GM10248 (cell line): ENCODE results near the gene PCSK5.

Experiments
- CTCF ChIA-PET: fragments of 300-600 bp; sonication (Branson Sonifier 250); formaldehyde crosslinking; extraction: SDS; loops from one replicate; lab custom pipeline; 2021; ENCODE audit warnings: antibody characterized with exemption; lab: Yijun Ruan, JAX
- POLR2A ChIA-PET: fragments of 350-650 bp; sonication (Branson Sonifier 250); formaldehyde crosslinking; extraction: SDS; loops from one replicate; lab custom pipeline; 2020; ENCODE audit warnings: antibody characterized with exemption; lab: Yijun Ruan, JAX
- DNase-seq: peaks from one replicate; pipeline ENCODE4 v3.0.0; 2012; ENCODE audit errors: extremely low spot score
- TF ChIP-seq, protein P1 (sequence below): IDR thresholded peaks from 2 replicates; pipeline ENCODE4 v1.5.1; 2012; ENCODE audit warnings: mild to moderate bottlenecking, low read depth; ENCODE audit errors: extremely low read depth, missing control alignments, control extremely low read depth

The PCSK5 gene

DNA sequence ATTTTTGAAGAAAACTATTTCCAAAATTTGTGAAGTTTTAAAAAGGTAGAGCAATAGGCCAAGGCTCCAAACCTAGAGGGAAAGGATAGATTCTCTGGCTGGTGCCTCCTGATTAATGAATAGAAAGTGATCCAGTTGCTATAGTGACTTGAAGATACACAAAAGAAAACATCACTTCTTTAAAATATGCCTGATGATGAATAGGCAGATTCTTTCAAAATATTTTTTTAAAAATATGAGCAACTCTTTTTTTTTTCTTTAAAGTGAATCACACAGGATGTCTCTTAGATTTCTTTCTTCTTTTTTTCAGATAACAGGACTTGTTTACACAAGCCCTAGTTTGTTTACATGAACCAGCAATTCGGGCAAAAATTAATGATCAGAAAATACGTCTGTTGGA, 379.3 kb downstream of the PCSK5 start:
- DNase-seq, result no peak
- POLR2A ChIA-PET, result no interaction called here
- CTCF ChIA-PET, result interaction anchor here (1.3 kb wide), 1 partner anchor 11 kb away, joined by 3 read pairs; no protein-coding TSS in a partner anchor
- TF ChIP-seq, protein P1, sequence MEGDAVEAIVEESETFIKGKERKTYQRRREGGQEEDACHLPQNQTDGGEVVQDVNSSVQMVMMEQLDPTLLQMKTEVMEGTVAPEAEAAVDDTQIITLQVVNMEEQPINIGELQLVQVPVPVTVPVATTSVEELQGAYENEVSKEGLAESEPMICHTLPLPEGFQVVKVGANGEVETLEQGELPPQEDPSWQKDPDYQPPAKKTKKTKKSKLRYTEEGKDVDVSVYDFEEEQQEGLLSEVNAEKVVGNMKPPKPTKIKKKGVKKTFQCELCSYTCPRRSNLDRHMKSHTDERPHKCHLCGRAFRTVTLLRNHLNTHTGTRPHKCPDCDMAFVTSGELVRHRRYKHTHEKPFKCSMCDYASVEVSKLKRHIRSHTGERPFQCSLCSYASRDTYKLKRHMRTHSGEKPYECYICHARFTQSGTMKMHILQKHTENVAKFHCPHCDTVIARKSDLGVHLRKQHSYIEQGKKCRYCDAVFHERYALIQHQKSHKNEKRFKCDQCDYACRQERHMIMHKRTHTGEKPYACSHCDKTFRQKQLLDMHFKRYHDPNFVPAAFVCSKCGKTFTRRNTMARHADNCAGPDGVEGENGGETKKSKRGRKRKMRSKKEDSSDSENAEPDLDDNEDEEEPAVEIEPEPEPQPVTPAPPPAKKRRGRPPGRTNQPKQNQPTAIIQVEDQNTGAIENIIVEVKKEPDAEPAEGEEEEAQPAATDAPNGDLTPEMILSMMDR, result no peak

GRCh38 chr9:76271755-76272154, 381.3 kb downstream of the PCSK5 start:
- ChIA-PET POLR2A (no interaction called here), CTCF (interaction anchor here (0.7 kb wide), 1 partner anchor 31 kb away, joined by 5 read pairs; no protein-coding TSS in a partner anchor)
- TF ChIP-seq, protein P1, result no peak
- no peak for DNase-seq

GRCh38 chr9:76289042-76289441, 398.6 kb downstream of the PCSK5 start:
- no peak for DNase-seq
- TF ChIP-seq, protein P1, result no peak
- ChIA-PET CTCF (interaction anchor here (0.8 to 1.6 kb wide), 4 partner anchors 9 to 415 kb away, joined by 3 to 5 read pairs (median 4); no protein-coding TSS in a partner anchor), POLR2A (no interaction called here)

- TF ChIP-seq, protein P1, result no peak
- ChIA-PET POLR2A (no interaction called here), CTCF (interaction anchor here (0.8 to 5.3 kb wide), 5 partner anchors 8 to 415 kb away, joined by 3 to 43 read pairs (median 5); no protein-coding TSS in a partner anchor)
- no peak for DNase-seq
Measured at GRCh38 chr9:76289703-76290102, 399.2 kb downstream of the PCSK5 start.

- POLR2A ChIA-PET, result no interaction called here
- TF ChIP-seq, protein P1, result no peak
- DNase-seq, result no peak
- CTCF ChIA-PET, result interaction anchor here (0.7 to 5.3 kb wide), 3 partner anchors 10 to 1028 kb away, joined by 3 to 43 read pairs (median 6); no protein-coding TSS in a partner anchor
Measured at GRCh38 chr9:76290555-76290954, 400.1 kb downstream of the PCSK5 start.

DNA sequence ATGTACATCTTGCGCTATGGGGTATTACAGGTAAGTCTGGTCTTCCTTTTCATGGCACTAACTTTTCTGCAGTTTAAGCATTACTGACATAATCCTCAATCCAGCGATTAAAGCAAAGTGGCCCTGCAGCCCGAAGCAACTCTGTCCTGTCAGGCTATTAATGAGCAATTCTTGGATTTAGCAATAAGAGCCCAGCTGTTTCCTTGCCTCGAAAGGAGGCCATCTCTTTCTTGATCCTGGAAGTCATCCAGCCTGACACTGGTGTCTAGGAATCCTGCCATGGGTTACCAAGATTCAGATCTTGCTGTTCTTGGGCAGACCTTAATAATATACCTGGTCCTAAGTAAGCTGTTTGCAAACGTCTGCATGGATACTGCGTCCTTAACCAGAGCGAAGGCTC, 401.8 kb downstream of the PCSK5 start:
- ChIA-PET CTCF (interaction anchor here (5.3 kb wide), 1 partner anchor 10 kb away, joined by 43 read pairs; no protein-coding TSS in a partner anchor), POLR2A (no interaction called here)
- TF ChIP-seq, protein P1, result no peak

DNA sequence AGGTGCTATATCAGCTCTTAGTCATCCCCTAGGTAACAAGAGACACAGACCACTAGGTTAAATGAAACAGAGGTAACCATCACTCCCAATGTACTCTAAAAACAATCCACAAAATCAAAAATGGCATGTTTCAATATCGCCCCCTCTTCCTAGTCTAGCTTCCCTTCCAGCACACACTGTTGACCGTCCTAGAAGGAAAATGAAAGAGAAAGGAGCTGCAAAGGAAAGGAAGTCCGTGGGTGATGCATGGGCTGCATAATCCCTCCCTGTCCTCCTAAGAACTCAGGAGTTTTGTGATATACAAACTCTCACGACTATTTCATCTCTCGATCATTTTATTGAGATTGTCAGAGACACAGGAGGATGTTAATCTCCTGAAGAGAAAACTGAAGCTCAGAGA, 402.2 kb downstream of the PCSK5 start:
- DNase-seq, result no peak
- ChIA-PET CTCF (interaction anchor here (5.3 kb wide), 1 partner anchor 10 kb away, joined by 43 read pairs; no protein-coding TSS in a partner anchor), POLR2A (no interaction called here)
- TF ChIP-seq, protein P1, result no peak

More for the DNA sequence above, 401.8 kb downstream of the PCSK5 start:
- DNase-seq, result no peak
